HT1080 (cell line): Measurements from ENCODE around the gene LRRC40. TPM values are rescaled to one million over a fixed set of nuclear protein-coding genes. Genes with fewer than 3 reads are reported as not detected.
"Not testable (repeated sequence)": the region's sequence is repeated elsewhere in the genome, so short reads cannot be mapped to it uniquely, and the experiment has no call there.

Experiments
- DNase-seq: peaks from one replicate; pipeline ENCODE4 v3.0.0-alpha.2; 2015; ENCODE audit warnings: low read depth
- total RNA-seq: library from RNA; depleted of rRNA; stranded (reverse); fragments of >200 nt; shearing (Covaris generic); gene quantifications from 2 replicates; pipeline ENCODE4 v1.2.3, GENCODE V29; 2014

Gene LRRC40
- total RNA-seq, 1 experiment from 2014 or later = 15.6 TPM

- no peak for DNase-seq
Measured at GRCh38 chr1:70204139-70204538, 1.2 kb downstream of the LRRC40 start.

GRCh38 chr1:70202173-70202758 is 3.1 kb downstream of the LRRC40 start:
- DNase-seq = no peak

- no peak for DNase-seq
Measured at GRCh38 chr1:70200065-70200464, 5.3 kb downstream of the LRRC40 start.

GRCh38 chr1:70196333-70196732 is 9.0 kb downstream of the LRRC40 start:
- no peak for DNase-seq

GRCh38 chr1:70195342-70195741 is 10.0 kb downstream of the LRRC40 start:
- no peak for DNase-seq

- DNase-seq = no peak
Measured at GRCh38 chr1:70194601-70195000, 10.8 kb downstream of the LRRC40 start.

GRCh38 chr1:70192446-70192845 is 12.9 kb downstream of the LRRC40 start:
- DNase-seq = not testable (repeated sequence)

- no peak for DNase-seq
Measured at GRCh38 chr1:70190180-70190579, 15.2 kb downstream of the LRRC40 start.

GRCh38 chr1:70188522-70188921 is 16.9 kb downstream of the LRRC40 start:
- DNase-seq = no peak

- DNase-seq = not testable (repeated sequence)
Measured at GRCh38 chr1:70185181-70185580, 20.2 kb downstream of the LRRC40 start.

GRCh38 chr1:70171512-70171911 is 33.9 kb downstream of the LRRC40 start:
- no peak for DNase-seq

GRCh38 chr1:70169018-70169839 is 36.1 kb downstream of the LRRC40 start:
- no peak for DNase-seq

GRCh38 chr1:70168283-70168682 is 37.1 kb downstream of the LRRC40 start:
- DNase-seq = peak; percentile 20

- DNase-seq = no peak
Measured at GRCh38 chr1:70164350-70164749, 41.0 kb downstream of the LRRC40 start.

GRCh38 chr1:70156529-70157120 is 48.8 kb downstream of the LRRC40 start:
- DNase-seq = peak; percentile 60

- DNase-seq = no peak
Measured at GRCh38 chr1:70153739-70154138, 51.6 kb downstream of the LRRC40 start.

GRCh38 chr1:70150444-70150843 is 54.9 kb downstream of the LRRC40 start:
- no peak for DNase-seq

- DNase-seq = peak; percentile 36
Measured at GRCh38 chr1:70146488-70146887, 58.9 kb downstream of the LRRC40 start.

GRCh38 chr1:70143048-70143659 is 62.2 kb downstream of the LRRC40 start:
- peak; percentile 36 for DNase-seq

- DNase-seq = peak; percentile 4
Measured at GRCh38 chr1:70142075-70142474, 63.3 kb downstream of the LRRC40 start.

GRCh38 chr1:70140894-70141293 is 64.5 kb downstream of the LRRC40 start:
- no peak for DNase-seq

- peak; percentile 5 for DNase-seq
Measured at GRCh38 chr1:70140343-70140742, 65.0 kb downstream of the LRRC40 start.
